Astrocyte of the spinal cord (primary cell): ENCODE data around the gene BTAF1.

Experiments used
- DNase-seq: peaks from one replicate; pipeline ENCODE4 v3.0.0; 2011; ENCODE audit warnings: low read depth, low spot score
- H3K4me3 ChIP-seq: 2 replicates; pipeline ENCODE4 v1.5.1; 2011; ENCODE audit warnings: low read depth, mild to moderate bottlenecking, low read length, moderate library complexity
- in situ Hi-C: cut with HindIII; loops from 2 replicates; pipeline ENCODE4 v1.10.0; 2017; ENCODE audit warnings: low sequenced_read_pairs
- TF ChIP-seq, protein P1 (sequence below): IDR thresholded peaks from 2 replicates; pipeline ENCODE4 v1.5.1; 2012; ENCODE audit warnings: low read depth, mild to moderate bottlenecking, low read length, inconsistent platforms

Gene BTAF1

GRCh38 chr10:92076722-92077121 is 153.2 kb downstream of the BTAF1 start:
- no peak for DNase-seq
- no peak overlapping the region for H3K4me3 ChIP-seq
- in situ Hi-C loops: no loop called here
- TF ChIP-seq, protein P1, sequence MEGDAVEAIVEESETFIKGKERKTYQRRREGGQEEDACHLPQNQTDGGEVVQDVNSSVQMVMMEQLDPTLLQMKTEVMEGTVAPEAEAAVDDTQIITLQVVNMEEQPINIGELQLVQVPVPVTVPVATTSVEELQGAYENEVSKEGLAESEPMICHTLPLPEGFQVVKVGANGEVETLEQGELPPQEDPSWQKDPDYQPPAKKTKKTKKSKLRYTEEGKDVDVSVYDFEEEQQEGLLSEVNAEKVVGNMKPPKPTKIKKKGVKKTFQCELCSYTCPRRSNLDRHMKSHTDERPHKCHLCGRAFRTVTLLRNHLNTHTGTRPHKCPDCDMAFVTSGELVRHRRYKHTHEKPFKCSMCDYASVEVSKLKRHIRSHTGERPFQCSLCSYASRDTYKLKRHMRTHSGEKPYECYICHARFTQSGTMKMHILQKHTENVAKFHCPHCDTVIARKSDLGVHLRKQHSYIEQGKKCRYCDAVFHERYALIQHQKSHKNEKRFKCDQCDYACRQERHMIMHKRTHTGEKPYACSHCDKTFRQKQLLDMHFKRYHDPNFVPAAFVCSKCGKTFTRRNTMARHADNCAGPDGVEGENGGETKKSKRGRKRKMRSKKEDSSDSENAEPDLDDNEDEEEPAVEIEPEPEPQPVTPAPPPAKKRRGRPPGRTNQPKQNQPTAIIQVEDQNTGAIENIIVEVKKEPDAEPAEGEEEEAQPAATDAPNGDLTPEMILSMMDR: no peak

DNA sequence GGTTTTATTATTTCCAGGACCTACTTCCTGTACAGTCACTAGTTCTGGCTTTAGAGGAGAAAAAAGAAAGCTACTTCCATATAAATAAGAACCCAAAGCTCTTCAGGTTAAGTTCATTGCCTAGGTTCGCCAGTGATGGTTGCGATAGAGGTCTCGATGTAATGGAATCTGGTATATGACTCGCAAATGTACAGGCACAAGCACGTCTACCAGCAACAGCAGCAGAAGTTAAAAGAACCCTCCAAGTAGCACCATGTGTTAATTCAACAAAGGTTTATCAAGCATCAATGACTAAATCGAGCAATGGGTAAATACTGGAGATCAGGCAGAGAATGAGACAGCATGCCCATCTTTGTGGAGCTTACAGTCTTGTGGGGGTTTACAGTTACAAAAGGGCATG is 155.4 kb downstream of the BTAF1 start:
- in situ Hi-C loops: no loop called here
- TF ChIP-seq, protein P1: no peak
- DNase-seq: no peak
- no peak overlapping the region for H3K4me3 ChIP-seq
